ENCODE measurements around the gene MAST3. TPM values are rescaled to one million over a fixed set of nuclear protein-coding genes. Genes with fewer than 3 reads are reported as not detected.

Gene MAST3
- total RNA-seq, 2 donors from 2014 or later = 33.6 to 38.6 TPM

DNA sequence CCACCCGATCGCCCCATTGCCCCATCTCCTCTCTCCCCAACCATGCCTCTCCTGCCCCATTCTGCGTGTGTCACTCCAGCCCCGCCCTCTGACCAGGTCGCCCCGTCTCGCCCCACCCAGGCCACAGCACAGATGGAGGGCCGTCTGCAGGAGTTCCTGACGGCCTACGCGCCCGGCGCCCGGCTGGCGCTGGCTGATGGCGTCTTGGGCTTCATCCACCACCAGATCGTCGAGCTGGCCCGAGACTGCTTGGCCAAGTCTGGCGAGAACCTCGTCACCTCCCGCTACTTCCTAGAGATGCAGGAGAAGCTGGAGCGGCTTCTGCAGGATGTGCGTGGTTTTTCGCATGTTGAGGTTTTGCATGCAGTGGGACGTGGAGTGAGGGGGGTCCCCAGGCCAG, 26.2 kb downstream of the MAST3 start:
- intact Hi-C loops (cut with DNase I, micrococcal nuclease) = no loop called here
- no peak for DNase-seq
- peak; percentile 20 for ATAC-seq

DNA sequence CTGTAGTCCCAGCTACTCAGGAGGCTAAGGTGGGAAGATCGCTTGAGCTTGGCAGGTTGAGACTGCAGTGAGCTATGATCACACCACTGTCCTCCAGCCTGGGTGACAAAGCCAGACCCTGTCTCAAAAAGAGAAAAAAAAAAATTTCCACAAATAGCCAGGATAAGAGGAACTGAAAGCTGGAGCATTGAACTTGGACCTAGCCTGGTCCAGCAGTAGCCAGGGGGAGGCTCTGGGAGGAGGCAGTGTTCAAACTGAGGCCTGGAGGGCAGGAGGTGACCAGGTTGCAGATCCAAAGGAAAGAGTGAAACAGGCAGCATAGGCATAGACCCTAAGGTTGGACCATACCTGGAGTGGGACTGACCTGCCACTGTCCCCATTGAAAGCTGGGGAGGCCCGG, 28.5 kb downstream of the MAST3 start:
- ATAC-seq (no peak), DNase-seq (no peak)
- intact Hi-C loops (cut with DNase I, micrococcal nuclease) = no loop called here

DNA sequence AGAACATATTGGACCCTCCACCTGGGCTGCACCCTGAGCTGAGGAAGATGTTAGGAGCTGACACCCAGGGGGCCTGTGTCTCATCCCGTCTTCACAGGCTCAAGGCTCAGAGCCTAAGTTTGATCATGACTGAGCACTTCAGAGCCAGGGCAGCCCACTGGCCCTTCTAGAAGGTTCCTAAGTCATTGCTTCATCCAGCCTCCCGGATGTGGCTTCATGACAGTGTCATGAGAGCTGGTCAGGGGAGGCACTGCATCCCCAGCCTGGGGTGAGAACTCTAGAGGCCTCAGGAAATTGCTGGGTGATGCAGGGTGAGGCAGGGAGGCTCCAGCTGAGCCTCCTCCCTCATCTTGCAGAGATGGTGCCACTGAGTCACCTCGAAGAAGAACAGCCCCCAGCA, 30.5 kb downstream of the MAST3 start:
- DNase-seq (no peak), ATAC-seq (no peak)
- intact Hi-C loops (cut with DNase I, micrococcal nuclease) = no loop called here

DNA sequence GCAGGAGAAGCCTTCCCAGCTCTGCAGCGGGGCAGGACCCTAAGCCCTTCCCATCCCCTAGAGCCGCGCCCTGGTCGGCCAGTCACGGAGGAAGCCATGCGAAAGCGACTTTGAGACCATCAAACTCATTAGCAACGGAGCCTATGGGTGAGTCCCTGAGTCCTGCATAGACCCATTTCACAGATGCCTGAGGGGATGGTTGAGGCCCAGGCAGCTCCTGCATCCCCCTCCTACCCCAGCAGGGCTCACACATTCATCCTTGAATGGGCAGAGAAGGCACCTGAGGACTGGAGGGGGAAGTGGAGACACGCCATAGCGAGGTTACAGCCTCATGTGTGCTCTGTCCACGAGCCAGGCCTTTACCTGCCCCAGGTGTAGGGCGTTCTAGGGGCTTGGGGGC, 31.2 kb downstream of the MAST3 start:
- no peak for ATAC-seq
- intact Hi-C loops (cut with DNase I, micrococcal nuclease) = no loop called here
- no peak for DNase-seq

DNA sequence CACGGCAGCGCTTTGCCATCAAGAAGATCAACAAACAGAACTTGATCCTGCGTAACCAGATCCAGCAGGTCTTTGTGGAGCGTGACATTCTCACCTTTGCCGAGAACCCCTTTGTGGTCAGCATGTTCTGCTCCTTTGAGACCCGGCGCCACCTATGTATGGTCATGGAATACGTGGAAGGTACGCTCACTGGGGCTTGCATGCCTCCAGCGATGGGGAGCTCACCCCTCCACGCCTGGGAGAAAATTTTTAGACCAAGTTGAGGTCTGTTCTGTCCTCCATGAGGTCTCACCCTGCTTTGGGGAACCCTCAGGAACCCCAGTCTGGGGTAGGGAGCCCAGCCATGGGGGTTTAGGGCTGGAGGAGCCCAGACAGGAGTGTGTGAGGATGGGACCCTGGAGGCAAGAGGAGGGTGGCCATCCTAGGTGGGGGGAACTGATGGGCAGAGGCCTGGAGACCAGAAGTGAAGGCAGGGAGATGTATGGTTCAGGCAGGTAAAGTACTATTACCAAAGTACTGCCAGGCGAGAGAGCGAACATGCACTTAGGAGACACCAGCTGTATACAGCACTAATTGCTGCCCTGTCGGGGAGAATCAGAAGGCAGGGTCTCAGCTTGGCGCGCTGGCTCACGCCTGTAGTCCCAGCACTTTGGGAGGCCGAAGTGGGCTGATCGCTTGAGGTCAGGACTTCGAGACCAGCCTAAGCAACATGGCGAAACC, 33.1 kb downstream of the MAST3 start:
- DNase-seq = no peak
- intact Hi-C loops (cut with DNase I, micrococcal nuclease) = no loop called here
- no peak for ATAC-seq

DNA sequence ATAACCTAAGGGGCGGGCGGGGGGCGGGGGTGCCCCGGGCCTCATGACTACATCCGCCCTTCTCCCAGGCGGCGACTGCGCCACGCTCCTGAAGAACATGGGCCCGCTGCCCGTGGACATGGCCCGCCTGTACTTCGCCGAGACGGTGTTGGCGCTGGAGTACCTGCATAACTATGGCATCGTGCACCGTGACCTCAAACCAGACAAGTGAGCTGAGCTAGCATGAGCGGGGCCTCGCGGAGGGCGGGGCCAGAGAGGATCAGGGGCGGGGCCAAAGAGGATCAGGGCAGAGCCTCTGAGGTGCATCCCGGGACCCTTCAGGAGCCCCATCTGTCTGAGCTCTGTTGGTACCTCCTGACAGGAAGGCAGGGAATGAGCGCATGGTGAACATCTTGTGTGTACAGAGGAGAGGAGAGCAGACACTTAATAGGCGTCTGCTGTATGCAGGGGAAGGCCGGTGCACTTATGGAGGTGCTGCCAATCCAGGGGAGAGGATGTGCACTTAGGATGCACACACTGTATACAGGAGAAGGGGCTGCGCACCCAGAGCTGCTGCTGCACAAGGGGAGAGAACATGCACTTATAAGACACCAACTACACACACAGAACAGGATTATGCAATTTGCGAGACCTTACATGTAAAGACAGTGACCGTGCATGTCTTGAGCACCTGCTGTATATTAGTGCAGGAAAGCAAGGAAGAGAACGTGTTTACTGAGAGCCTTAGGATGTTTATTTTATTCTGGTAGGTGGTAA, 34.4 kb downstream of the MAST3 start:
- ATAC-seq (no peak), DNase-seq (no peak)
- intact Hi-C loops (cut with DNase I, micrococcal nuclease) = no loop called here

DNA sequence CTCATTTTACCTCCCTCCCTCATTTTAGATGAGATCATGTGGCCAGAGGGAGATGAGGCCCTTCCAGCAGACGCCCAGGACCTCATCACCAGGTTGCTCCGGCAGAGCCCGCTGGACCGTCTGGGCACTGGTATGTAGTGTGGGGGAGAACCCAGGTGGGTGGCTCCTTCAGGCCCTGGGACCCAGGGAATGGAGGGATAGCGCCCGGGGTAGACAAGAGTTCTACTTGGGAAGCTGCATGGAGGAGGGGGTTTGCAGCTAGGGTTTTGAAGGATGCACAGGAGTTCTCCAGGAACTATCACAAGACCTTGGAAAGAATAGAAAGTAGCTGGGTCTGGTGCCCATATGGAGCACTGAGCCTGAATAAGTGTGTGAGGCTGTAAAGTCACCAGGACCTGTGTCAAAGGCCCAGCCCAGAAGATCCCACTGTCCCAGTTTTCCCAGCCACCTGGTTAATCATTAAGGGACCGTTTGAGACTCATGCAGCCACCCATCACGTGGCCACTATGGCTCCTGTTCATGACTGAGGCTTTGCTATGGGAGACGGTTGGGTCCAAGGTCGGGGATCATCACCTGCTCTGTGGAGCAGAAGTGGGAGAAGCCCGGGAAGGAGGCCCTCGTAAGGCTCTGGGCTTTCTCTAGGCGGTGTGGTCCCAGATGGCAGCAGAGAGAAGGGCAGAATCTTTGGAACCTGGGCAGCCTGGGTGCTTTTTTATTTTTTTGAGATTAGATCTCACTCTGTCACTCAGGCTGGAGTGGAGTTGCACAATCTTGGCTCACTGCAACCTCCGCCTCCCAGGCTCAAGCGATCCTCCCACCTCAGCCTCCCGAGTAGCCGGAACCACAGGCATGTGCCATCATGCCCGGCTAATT, 38.4 kb downstream of the MAST3 start:
- ATAC-seq (peak; percentile 96), DNase-seq (peak; percentile 76 to 86)
- intact Hi-C loops (cut with DNase I, micrococcal nuclease) = no loop called here

DNA sequence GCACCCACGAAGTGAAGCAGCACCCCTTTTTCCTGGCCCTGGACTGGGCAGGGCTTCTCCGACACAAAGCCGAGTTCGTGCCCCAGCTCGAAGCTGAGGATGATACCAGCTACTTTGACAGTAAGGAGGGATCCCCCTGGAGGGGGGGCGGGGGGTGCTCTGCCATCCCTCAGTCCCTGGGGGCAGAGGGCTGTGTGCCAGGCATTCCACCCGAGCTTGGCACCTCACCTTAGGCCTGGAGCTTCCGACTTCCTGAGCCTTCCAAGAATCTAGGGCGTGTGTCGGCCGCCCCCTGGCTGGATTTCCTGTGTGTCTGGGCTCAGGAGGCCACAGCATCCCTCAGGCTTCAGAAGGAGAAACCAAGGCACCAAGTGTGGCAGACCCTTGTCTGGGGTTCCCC, 39.7 kb downstream of the MAST3 start:
- intact Hi-C loops (cut with DNase I, micrococcal nuclease) = no loop called here
- DNase-seq (no peak), ATAC-seq (no peak)

DNA sequence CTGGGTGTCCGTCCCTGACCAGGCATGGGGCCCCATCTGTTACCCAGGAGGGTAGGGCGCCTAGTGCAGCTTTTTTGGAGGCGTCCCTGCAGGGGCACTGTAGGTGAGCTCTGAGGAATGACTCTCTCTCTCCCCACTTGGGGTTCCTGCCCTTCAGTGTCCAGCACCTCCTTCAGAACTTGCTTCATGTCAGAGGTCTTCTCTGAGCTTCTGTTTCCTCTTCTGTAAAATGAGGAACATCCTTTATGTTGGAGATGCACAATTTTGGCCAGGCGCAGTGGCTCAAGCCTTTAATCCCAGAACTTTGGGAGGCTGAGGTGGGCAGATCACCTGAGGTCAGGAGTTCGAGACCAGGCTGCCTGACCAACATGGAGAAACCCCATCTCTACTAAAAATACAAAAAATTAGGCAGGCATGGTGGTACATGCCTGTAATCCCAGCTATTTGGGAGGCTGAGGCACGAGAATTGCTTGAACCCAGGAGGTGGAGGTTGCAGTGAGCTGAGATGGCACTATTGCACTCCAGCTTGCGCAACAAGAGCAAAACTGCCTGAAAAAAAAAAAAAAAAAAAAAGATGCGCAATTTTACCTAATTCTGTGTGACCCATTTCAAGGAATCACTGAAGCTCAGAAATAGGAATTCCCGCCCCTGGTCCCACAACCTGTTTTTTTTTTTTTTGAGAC, 40.2 kb downstream of the MAST3 start:
- DNase-seq (no peak), ATAC-seq (no peak)
- intact Hi-C loops (cut with DNase I, micrococcal nuclease) = no loop called here

DNA sequence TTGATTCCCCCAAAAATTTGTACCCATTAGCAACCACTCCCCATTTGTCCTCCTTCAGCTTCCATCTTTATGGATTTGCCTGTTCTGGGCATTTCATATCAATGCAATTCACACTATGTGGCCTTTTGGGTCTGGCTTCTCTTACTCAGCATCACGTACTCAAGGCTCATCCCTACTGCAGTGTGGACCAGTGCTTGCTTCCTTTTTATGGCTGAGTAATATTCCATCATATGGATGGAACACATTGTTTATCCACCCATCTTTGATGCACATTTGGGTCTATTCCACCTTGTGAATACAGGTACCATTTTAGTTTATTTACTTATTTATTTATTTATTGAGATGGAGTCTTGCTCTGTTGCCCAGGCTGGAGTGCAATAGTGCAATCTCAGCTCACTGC, 42.9 kb downstream of the MAST3 start:
- DNase-seq (no peak), ATAC-seq (no peak)
- intact Hi-C loops (cut with DNase I, micrococcal nuclease) = no loop called here

DNA sequence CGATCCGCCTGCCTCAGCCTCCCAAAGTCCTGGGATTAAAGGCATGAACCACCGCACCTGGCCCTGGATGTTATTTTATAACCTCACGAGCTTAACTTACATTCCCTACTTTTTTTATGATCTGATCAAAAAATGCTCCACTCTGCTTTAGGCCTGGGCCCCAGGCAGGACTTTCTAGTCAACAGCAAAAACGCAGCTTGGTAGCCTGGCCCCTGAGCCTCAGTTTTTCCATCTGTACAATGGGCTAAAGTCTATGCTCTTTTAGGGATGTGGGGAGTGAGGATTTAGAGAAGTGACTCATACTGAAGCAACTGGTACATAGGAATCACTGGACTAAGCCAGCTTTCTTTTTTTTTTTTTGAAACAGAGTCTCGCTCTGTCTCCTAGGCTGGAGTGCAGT, 43.5 kb downstream of the MAST3 start:
- ATAC-seq (no peak), DNase-seq (no peak)
- intact Hi-C loops (cut with DNase I, micrococcal nuclease) = no loop called here

DNA sequence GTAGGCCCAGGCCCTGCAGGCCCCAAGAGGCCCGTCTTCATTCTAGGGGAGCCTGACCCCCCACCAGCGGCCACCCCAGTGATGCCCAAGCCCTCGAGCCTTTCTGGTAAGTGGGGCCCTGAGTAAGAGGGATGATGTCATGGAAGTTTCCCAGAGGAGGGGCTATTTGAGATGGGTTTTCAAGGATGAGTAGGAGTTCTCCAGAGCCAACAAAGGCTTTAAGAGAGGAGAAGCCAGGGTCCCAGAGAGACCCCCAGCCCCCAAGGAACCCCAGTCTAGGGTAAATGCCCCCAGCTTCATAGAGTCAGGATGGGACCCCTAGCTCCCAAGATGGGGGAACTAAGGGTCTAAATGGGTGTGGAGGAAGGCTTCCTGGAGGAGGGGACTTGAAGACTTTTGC, 46.3 kb downstream of the MAST3 start:
- intact Hi-C loops (cut with DNase I, micrococcal nuclease) = no loop called here
- ATAC-seq = no peak

DNA sequence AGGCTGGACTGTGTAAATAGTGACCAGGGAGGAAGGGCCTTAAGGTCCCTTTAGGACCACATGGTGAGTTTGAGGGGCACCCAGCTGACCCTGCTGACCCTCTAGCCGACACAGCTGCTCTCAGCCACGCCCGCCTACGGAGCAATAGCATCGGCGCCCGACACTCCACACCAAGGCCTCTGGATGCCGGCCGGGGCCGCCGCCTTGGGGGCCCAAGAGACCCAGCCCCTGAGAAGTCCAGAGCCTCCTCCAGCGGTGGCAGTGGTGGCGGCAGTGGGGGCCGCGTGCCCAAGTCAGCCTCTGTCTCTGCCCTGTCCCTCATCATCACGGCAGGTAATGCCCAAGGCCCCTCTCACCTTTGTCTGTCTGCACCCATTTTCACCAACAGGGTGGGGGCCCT, 46.8 kb downstream of the MAST3 start:
- no peak for ATAC-seq

More for the DNA sequence above, 46.3 kb downstream of the MAST3 start:
- no peak for DNase-seq

DNA sequence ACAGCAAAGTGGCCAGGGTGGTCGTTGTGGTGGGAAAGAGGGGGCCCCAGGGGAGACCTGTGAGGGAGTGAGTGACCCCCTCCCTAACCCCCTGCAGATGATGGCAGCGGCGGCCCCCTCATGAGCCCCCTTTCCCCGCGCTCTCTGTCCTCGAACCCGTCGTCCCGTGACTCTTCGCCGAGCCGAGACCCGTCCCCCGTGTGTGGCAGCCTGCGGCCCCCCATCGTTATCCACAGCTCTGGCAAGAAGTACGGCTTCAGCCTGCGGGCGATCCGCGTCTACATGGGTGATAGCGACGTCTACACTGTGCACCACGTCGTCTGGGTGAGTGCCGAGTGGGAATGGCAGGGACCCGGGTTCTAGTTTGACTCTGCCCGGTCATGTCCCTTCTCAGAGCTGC, 47.3 kb downstream of the MAST3 start:
- ATAC-seq (no peak), DNase-seq (no peak)
- intact Hi-C loops (cut with DNase I, micrococcal nuclease) = no loop called here

More for the DNA sequence above, 46.8 kb downstream of the MAST3 start:
- intact Hi-C loops (cut with DNase I, micrococcal nuclease) = no loop called here
- no peak for DNase-seq

DNA sequence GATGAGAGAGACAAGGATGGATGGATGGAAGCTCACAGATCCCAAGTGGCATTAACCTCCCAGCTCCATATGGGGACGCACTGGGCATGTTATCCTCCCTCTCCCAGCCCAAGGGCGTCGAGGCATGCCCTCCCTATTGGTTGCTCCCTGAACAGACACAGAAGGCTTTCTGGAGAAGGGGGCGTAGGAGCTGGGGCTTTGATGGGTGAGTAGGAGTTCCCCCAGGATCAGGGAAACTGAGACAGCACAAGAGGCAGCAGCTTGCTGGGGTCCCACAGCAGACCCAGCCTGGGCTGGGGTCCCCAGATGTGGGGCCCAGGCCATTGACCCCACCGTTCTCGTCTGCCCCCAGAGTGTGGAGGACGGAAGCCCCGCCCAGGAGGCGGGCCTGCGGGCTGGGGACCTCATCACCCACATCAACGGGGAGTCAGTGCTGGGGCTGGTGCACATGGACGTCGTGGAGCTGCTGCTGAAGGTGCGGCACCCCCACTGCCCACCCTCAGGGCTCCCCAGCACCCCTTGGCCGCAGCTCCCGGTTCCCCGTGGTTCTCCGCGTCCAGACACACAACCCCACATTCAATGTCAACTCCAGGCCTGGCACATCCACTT, 47.9 kb downstream of the MAST3 start:
- DNase-seq = no peak
- intact Hi-C loops (cut with DNase I, micrococcal nuclease) = no loop called here
- no peak for ATAC-seq

DNA sequence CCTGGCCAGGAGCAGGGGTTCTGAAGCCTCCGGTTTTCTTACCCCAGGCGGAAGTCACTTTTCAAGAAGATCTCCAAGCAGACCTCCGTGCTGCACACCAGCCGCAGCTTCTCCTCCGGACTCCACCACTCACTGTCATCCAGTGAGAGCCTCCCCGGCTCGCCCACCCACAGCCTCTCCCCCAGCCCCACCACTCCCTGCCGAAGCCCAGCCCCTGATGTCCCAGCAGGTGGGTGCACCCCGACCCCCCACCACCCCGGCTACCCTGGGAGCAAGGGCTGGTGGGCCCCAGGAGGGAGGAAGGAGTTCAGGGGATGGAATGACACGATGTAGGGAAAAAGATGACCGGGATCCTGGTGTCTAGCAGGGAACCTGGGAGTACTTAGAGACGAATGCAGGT, 49.8 kb downstream of the MAST3 start:
- DNase-seq (no peak), ATAC-seq (no peak)
- intact Hi-C loops (cut with DNase I, micrococcal nuclease) = no loop called here

DNA sequence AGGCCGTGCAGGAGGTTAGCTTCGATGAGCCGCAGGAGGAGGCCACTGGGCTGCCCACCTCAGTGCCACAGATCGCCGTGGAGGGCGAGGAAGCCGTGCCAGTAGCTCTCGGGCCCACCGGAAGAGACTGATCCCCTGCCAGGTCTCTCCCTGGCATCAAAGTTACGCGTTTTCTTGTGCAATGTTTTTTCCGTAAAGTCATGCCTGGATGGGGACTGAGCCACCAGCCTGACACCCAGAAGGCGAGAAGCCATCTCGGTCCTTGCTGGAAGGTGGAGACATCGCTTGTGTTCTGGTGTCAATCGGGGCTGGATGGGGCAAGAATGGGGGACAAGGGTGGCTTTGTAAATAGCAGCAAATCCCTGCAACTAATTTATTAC, 52.0 kb downstream of the MAST3 start:
- intact Hi-C loops (cut with DNase I, micrococcal nuclease) = no loop called here
- no peak for ATAC-seq
- DNase-seq = no peak

DNA sequence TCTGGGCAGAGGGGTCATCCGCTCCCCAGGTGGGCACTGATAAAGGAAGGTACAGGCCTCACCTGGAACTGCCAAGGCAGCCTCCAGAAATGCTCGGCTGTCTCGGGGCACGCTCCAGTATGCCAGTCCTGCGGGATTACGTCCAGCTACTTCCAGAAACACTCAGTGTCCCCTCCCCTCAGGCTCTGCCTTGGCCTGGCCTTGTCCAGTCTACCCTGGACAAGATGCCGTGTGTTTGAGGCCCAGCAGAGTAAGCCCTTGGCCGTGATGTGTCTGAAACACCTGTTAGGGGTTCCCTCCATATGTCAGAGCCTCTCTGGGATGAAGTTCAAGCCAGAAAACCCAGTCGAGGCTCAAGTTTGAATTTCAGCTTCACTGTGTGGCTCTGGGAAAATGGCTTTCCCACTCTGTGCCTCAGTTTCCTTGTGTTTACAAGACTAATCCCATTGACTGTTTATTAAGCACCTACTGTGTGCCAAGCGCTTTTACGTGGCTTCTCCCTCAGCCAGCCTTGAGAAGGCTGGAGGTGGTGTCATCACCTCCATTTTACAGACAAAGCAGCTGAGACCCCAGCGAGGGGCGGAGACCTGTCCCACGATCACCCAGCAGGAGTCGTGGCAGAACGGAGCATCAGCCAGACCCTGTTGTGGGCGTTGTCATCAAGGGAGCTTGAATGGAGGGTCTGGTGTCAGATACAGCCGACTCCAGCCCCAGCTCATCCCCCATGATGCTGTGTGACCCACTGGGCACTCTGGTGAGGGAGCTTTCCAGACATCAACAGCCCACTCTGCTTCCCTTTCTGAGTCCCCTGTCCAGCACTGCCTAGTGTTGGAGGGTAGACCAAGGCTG, 53.4 kb downstream of the MAST3 start:
- no peak for DNase-seq
- ATAC-seq = no peak
- intact Hi-C loops (cut with DNase I, micrococcal nuclease) = no loop called here
